Measurements from ENCODE around the gene DZIP3.
"Not testable (repeated sequence)": the region's sequence is repeated elsewhere in the genome, so short reads cannot be mapped to it uniquely, and the experiment has no call there.

DZIP3 gene

DNA sequence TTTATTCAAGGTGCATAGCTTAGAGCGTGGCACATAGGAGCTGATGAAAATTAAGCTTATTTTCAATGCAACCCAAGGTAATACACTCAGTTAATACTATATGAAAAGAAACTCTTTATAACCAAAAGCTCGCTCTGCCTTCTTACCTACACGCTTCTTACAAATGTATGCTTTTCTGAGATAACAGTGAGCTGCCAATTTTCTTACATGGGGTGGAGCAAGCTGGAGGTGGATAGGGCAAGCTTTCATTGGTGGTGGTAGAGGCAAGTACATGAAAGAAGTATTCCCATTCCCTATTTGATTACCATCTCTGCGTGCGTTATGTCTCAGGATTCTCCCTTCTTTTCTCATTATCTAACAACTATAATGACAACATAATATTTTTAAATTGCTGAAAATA, 8.9 kb downstream of the DZIP3 start:
- no peak for DNase-seq
- in situ Hi-C loops (cut with MboI; ENCODE audit: low pct_unique_long_range_greater_than_20kb, low sequenced_read_pairs): no loop called here

DNA sequence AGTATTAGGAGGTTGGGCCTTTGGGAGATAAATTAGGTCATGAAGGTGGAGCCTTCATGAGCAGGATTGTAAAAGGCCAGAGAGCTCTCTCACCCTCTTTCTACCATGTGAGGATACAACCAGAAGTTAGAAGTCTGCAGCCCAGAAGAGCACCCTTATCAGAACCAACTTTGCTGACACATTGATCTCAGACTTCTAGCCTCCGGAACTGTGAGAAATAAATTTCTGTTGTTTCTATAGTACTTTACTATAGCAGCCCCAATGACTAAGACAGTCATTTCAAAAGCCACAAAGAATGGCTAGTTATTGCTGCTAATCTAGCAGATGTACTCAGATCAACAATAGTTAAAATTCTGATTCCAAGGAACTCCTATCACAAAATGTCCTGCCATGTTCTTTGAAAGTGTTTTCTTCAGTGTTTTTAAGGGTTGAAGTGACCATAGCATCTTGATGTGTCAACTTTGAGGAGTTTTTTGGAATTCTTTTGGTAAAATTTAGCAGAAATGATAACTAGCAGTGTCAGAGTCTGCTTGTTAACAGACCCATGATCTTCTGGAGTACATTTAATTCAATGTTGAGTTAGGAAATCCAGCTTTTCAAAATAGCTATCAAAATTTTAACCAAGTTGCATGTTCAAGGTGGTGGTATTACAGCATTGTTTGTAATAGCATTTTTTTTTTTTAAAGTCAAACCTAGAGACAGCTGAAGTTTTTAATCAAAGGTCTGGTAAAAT, 10.3 kb downstream of the DZIP3 start:
- DNase-seq: no peak
- in situ Hi-C loops (cut with MboI; ENCODE audit: low pct_unique_long_range_greater_than_20kb, low sequenced_read_pairs): no loop called here

DNA sequence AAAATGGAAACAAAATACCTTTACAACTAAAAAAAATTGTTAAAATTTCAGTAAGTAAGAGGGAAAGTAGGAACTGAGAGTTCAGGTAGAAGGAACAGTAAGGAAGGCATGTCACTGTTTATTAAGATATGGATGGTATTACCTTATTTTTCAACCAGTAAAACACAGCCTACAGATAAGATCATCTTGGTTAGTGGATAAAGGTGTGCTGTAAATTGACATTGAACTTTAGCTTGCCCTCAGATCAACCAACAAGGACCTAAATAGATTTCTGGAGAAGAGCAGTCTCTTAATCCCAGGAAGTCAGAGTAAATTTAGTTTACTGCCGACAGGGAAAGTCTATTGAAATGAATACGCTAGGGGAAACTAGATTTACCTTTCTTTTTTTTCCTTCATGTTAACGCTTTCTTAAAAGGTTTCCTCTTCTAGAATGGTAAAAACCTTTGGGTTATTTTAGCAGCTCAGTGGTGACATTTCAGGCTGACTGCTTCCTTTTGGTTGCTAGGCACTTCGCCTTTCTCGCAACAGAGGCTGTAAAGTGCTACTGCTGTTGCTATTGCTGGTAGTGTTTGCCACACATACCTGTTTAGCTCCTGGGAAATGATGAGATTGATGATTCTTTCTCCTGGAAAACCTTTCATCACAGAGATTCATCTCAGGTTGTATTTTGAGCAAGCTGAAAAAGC, 12.9 kb downstream of the DZIP3 start:
- in situ Hi-C loops (cut with MboI; ENCODE audit: low pct_unique_long_range_greater_than_20kb, low sequenced_read_pairs): no loop called here
- no peak for DNase-seq

DNA sequence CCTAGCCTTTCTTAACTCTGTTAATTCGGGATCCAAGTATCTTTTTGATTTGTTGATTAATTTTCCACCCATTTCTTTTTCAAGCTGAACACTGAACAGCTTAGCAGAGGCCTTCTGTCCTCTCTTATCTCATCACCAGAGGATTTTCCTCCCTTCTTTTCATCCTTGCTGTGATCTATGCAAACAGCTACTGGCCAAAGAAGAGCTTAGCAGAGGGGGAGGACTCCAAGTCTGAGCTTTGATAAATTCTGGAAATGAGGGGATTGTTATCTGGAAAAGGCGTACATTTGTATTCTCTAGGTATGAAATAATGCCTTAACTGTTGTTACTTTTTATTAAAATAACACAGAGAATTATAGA, 13.4 kb downstream of the DZIP3 start:
- in situ Hi-C loops (cut with MboI; ENCODE audit: low pct_unique_long_range_greater_than_20kb, low sequenced_read_pairs): no loop called here
- no peak for DNase-seq

DNA sequence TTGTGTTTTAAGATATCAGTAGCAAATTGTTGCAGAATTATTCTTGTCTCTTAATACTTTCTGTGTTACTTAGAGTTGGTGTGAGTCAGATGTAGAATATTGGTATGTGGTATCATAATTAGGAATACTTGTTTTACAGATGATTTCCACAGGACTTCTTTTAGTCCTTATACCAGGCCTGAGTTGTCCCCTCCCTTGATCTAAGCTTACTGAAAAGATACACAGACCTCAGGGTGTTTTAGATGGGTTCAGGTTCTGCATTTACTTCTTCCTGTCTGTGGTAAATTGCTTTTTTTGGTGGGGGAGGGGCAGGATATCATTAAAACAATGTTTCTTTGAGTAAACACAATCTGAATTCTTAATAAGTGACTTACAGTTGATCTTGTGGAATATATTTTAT, 14.2 kb downstream of the DZIP3 start:
- peak; percentile 7 for DNase-seq
- in situ Hi-C loops (cut with MboI; ENCODE audit: low pct_unique_long_range_greater_than_20kb, low sequenced_read_pairs): no loop called here

DNA sequence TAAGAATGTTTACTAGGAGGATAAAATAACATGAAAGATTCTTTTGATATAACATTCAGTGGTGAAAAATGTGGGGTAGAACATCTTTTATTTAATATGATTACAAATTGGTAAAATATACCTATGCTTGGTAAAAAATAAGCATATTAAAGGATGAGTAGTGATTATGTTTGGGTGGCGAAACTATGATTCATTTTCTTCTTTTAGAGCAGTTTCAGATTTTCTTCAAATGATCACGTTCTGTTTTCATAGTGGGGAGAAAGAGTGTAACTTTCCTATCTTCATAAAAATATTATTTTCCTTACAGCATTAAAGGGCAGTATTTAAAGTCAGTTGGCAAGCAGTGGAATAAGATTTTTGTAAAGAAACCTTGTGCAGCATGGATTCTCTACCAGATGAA, 15.5 kb downstream of the DZIP3 start:
- in situ Hi-C loops (cut with MboI; ENCODE audit: low pct_unique_long_range_greater_than_20kb, low sequenced_read_pairs): no loop called here
- no peak for DNase-seq

DNA sequence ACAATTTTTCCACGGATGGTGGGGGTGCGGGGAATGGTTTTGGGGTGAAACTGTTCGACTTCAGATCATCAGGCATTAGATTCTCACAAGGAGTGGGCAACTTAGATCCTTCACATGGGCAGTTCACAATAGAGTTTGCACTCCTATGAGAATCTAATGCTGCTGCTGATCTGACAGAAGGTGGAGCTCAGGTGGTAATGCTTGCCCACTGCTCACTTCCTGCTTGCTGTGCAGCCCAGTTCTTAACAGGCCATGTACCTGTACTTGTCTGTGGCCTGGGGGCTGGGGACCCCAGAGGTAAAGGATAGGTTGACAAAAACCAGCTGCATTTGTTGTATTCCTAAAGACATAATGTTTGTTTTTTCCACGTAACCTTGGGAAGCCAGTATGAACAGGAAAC, 16.0 kb downstream of the DZIP3 start:
- in situ Hi-C loops (cut with MboI; ENCODE audit: low pct_unique_long_range_greater_than_20kb, low sequenced_read_pairs): no loop called here
- DNase-seq: no peak

DNA sequence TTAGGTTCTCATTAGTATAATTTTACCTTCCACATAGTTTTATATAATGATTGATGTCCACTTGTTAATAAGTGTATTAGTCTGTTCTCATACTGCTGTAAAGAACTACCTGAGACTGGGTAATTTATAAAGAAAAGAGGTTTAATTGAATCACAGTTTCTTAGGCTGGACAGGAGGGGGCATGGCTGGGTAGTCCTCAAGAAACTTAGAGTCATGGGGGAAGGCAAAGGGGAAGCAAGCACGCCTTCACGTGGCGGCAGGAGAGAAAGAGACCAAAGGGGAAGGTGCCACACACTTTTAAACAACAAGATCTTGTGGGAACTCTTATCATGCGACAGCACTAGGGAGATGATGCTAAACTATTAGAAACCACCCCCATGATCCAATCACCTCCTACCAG, 19.2 kb downstream of the DZIP3 start:
- in situ Hi-C loops (cut with MboI; ENCODE audit: low pct_unique_long_range_greater_than_20kb, low sequenced_read_pairs): no loop called here
- DNase-seq: no peak

DNA sequence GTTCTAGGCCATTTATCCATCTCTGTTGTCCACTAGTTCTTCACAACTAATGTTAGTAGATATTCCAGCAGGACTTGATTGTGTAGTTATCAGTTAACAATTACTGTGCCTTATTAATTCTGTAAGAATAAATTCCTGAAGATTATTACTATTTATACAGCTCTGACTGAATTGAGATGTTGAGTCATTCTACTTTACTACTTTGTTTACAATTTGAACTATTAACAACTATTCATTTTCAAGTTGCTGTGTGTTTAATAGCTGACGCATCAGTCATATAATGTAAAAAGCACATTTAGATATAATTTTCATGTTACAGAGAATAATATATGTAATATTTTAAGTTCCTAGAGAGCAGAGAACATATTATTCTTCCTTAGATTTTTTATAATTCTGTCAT, 21.1 kb downstream of the DZIP3 start:
- in situ Hi-C loops (cut with MboI; ENCODE audit: low pct_unique_long_range_greater_than_20kb, low sequenced_read_pairs): no loop called here
- DNase-seq: no peak

DNA sequence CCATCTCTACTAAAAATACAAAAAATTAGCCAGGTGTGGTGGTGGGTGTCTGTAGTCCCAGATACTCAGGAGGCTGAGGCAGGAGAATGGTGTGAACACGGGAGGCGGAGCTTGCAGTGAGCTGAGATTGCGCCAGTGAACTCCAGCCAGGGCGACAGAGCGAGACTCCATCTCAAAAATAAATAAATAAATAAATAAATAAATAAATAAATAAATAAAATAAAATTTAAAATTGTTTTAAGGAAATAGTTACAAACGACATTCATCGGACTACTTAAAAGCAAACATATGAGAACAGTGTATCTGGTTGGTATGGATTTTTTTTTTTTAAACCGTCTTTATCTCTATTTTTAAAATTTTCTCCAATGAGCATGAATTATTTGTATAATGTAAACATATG, 26.6 kb downstream of the DZIP3 start:
- DNase-seq; in situ Hi-C loops (cut with MboI; ENCODE audit: low pct_unique_long_range_greater_than_20kb, low sequenced_read_pairs): not testable (repeated sequence)

DNA sequence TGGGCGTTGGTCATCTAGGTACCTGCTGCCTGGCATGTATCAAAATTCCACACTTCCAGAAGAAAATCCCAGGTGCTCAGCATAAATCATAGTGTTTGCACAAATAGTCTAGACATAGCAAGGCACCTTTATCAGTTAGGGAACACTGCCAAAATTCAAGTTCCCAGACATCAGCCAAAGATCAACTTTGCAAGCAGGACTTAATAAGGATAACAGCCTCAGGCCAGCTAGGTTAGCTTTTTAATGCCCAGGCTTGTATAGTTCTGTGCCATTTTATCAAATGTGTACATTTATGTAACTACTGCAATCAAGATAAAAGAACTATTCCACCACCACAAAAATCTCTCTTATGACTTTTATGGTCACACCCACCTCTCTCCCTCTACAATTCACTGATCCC, 30.7 kb downstream of the DZIP3 start:
- DNase-seq: no peak
- in situ Hi-C loops (cut with MboI; ENCODE audit: low pct_unique_long_range_greater_than_20kb, low sequenced_read_pairs): no loop called here

DNA sequence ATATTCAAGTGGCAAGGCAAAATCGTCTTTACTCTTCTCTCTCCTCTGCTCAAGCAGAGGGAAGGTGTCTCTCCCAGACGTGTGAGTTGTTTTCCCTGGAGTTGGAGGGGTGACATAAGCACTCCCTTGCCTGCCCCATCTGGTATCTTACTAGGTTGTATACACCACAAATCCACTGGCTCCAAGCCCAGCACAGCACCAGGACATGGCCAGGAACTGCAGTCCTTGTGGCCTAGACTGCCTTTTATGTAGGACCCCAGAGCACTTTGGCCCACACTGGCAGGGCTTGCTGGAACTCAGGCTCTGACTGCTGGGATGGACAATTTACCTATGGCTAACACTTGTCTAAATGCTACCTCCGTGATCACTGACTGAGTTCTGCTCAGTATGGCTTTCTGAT, 34.0 kb downstream of the DZIP3 start:
- in situ Hi-C loops (cut with MboI; ENCODE audit: low pct_unique_long_range_greater_than_20kb, low sequenced_read_pairs): no loop called here
- DNase-seq: no peak

DNA sequence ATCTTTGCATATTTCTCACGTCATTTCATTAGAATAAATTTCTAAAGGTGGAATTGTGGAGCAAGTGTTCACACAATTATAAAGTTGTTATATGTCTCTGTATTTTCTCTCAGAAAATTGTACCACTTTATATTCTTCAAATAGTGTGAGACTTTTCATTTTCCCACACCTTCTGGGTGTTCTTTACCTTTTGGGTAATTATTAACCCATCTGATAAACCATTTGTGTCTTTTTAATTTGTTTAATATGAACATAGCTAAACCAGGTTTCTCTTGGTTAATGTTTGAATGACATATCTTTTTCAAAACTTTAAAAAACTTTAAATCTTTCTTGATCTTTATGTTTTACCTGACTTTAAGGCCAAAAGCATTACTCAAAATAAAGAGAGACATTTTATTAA, 40.5 kb downstream of the DZIP3 start:
- in situ Hi-C loops (cut with MboI; ENCODE audit: low pct_unique_long_range_greater_than_20kb, low sequenced_read_pairs): no loop called here
- no peak for DNase-seq

DNA sequence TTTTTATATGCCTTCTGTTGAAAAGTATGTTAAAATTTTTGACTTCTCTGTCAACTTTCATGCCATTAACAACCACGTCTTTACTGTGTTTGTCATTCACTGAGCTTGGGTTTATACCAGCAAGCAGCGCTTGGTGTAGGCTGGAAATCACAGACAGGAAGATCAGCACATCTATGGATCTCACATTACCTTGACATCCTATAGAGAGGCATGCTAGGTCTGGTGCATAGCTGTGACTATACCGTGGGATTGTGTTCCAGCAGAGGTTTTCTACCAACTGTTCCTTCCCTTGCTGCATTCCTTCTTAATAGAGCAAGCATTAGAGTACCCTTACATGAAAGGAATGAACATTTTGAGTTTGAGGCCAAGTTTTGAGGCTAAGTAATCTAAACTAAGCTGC, 53.0 kb downstream of the DZIP3 start:
- DNase-seq: no peak
- in situ Hi-C loops (cut with MboI; ENCODE audit: low pct_unique_long_range_greater_than_20kb, low sequenced_read_pairs): no loop called here

DNA sequence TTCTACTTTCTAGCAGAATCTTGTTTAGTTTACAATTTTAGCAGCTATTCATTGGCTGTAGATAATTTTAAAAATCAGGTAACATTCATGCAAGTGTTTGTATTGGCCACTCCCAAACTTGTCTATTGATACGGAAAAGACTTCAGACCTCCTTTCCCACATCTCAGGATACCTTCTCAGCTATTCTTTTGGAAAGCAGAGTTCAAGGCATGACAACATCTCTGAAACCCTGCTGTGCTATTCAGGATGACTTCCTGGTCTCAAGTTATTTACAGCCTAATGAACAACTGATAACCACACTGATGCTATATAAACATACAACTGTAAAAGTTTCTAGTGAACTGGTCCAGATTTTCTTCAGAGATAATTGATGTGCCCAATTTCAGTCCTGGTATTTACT, 55.8 kb downstream of the DZIP3 start:
- no peak for DNase-seq
- in situ Hi-C loops (cut with MboI; ENCODE audit: low pct_unique_long_range_greater_than_20kb, low sequenced_read_pairs): no loop called here

DNA sequence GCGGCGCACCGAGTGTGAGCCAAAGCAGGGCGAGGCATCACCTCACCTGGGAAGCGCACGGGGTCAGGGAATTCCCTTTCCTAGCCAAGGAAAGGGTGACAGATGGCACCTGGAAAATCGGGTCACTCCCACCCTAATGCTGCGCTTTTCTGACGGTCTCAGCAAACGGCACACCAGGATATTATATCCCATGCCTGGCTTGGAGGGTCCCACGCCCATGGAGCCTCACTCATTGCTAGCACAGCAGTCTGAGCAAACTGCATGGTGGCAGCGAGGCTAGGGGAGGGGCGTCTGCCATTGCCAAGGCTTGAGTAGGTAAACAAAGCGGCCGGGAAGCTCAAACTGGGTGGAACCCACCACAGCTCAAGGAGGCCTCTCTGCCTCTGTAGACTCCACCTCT, 66.1 kb downstream of the DZIP3 start:
- in situ Hi-C loops (cut with MboI; ENCODE audit: low pct_unique_long_range_greater_than_20kb, low sequenced_read_pairs); DNase-seq: not testable (repeated sequence)

DNA sequence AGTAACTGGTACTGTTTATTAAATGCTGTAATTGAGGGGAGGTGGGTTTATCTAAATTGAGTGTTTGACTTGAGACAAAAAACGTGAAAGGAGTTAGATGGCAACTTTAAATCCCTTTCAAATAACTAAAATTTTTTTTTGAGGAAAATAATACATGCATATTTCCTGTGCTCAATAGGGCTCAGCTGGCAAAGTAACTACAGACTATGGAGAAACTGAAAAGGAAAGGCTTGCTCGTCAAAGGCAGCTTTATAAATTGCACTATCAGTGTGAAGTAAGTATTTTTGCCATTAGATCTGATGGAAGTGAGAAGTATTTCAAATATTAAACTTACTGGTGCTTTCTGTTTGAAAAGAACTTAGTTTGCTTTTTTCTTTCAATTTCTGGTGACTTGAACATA, 72.2 kb downstream of the DZIP3 start:
- in situ Hi-C loops (cut with MboI; ENCODE audit: low pct_unique_long_range_greater_than_20kb, low sequenced_read_pairs): no loop called here
- no peak for DNase-seq

DNA sequence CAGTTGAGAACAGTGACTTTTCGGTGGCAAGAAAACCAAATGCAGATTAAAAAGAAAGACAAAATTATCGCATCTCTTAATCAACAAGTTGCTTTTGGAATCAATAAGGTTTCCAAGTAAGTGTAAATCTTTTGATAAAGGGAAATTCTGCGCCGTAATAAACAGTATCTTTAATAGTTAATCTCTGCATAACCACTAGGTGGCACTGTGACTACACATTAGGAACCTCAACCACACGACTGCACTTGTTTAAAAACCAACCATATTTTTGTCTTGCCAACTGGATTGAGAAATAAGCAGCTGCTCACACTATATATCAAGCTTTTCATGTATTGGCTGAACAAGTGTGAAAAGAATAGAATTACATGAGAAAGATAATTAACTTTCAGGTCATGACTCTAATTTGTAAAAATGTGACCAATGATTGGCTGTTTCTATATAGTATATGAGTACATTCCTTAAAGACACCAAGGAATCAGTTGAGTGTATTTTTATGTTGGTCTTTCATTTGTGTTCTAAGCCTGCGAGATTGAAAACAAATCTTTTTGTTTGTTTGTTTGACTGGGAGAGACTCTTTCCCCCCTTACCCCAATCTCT, 72.7 kb downstream of the DZIP3 start:
- DNase-seq: peak; percentile 71
- in situ Hi-C loops (cut with MboI; ENCODE audit: low pct_unique_long_range_greater_than_20kb, low sequenced_read_pairs): no loop called here

DNA sequence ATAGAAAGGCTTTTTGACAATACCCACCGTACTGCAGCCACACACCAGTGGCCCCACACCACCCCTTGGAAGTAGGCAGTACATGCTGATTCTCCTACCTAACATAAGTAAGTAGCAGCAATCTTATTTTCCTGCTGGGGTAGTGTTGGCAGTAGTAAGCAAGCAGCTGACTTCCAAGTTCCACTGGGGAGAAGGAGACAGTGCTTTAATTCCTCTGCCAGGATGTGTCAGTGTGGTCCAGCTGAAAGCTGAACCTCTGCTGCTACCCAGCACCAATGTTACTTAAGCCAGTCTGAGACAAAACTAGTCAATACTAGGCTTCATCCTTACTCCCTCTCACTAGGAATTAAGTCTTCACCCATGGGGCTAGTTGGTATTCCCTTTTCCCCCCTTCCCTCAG, 74.7 kb downstream of the DZIP3 start:
- DNase-seq: no peak
- in situ Hi-C loops (cut with MboI; ENCODE audit: low pct_unique_long_range_greater_than_20kb, low sequenced_read_pairs): no loop called here

DNA sequence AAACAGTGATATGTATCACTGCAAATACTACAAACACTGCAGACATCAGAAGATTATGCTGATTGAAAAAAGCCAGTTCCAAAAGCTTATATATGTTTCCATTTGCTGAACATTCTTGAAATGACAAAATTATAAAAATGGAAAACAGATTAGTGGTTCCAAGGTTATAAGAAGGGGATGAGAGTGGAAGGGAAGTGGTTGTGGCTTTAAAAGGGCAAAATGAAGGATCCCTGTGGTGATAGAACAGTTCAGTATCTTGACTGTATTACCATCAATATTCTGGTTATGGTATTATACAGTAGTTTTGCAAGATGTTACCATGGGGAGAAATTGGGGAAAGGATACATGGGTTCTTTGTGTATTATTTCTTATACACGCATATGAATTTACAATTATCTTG, 77.8 kb downstream of the DZIP3 start:
- in situ Hi-C loops (cut with MboI; ENCODE audit: low pct_unique_long_range_greater_than_20kb, low sequenced_read_pairs): no loop called here

DNA sequence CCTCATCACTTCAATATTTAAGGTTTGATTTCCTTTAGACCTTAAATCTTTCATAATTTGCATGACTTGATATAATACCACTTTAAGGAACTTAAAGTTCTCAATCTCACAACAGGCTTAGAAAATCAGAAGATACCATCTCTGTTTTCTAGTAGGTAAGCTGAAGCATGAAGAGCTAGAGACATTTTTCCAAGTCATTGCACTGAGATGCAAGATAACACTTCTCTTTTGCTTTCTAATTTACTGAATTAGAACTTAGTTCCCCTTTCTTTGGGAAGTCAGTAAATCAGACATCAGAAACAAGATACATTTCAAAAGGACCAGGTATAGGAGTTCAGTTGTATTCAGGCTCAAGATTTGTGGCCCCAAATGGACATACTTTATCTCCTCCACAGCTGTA, 79.7 kb downstream of the DZIP3 start:
- in situ Hi-C loops (cut with MboI; ENCODE audit: low pct_unique_long_range_greater_than_20kb, low sequenced_read_pairs): no loop called here
- peak; percentile 51 for DNase-seq

More for the DNA sequence above, 77.8 kb downstream of the DZIP3 start:
- DNase-seq: no peak
